SK-N-SH treated with all-trans-retinoic acid at 6 μM for 48 hours (cell line): ENCODE data around the gene LRRC8E.

Experiments used
- ATAC-seq: fragments of 200-7000 bp; cut with Tn5 transposase; 3 replicates; pipeline ENCODE4 v1.9.1; 2020; ENCODE audit warnings: mild to moderate bottlenecking, moderate library complexity
- ARNTL ChIP-seq: fragments of 450-650 bp; formaldehyde crosslinking; IDR thresholded peaks from 2 replicates; pipeline ENCODE4 v1.5.0; 2020; ENCODE audit warnings: low read depth, mild to moderate bottlenecking, moderate library complexity, borderline replicate concordance
- BACH2 ChIP-seq: fragments of 250-450 bp; sonication (Bioruptor Pico); IDR thresholded peaks from 2 replicates; pipeline ENCODE4 v1.9.0; 2021; ENCODE audit warnings: mild to moderate bottlenecking, borderline replicate concordance
- CREB5 ChIP-seq: fragments of 250-450 bp; sonication (Bioruptor Pico); IDR thresholded peaks from 2 replicates; pipeline ENCODE4 v1.5.1; 2020; ENCODE audit warnings: low read depth, mild to moderate bottlenecking, moderate library complexity
- CSDC2 ChIP-seq: fragments of 250-450 bp; sonication (Bioruptor Pico); IDR thresholded peaks from 2 replicates; pipeline ENCODE4 v1.5.0; 2020; ENCODE audit warnings: mild to moderate bottlenecking, moderate library complexity
- CSRNP3 ChIP-seq: fragments of 250-450 bp; sonication (Bioruptor Pico); IDR thresholded peaks from 2 replicates; pipeline ENCODE4 v1.5.1; 2021; ENCODE audit warnings: mild to moderate bottlenecking, moderate library complexity
- ESRRG ChIP-seq: fragments of 250-450 bp; sonication (Bioruptor Pico); IDR thresholded peaks from 2 replicates; pipeline ENCODE4 v1.6.1; 2021; ENCODE audit warnings: mild to moderate bottlenecking
- GLIS3 ChIP-seq: fragments of 250-450 bp; sonication (Bioruptor Pico); IDR thresholded peaks from 2 replicates; pipeline ENCODE4 v1.5.0; 2020; ENCODE audit warnings: mild to moderate bottlenecking, moderate library complexity
- ISL1 ChIP-seq: fragments of 250-450 bp; sonication (Bioruptor Pico); IDR thresholded peaks from 2 replicates; pipeline ENCODE4 v2.1.2; 2022; ENCODE audit warnings: mild to moderate bottlenecking, moderate library complexity
- OSR1 ChIP-seq: fragments of 250-450 bp; sonication (Bioruptor Pico); IDR thresholded peaks from 2 replicates; pipeline ENCODE4 v1.8.0; 2022; ENCODE audit warnings: moderate library complexity, mild to moderate bottlenecking, inconsistent platforms
- PATZ1 ChIP-seq: fragments of 250-450 bp; sonication (Bioruptor Pico); IDR thresholded peaks from 2 replicates; pipeline ENCODE4 v1.8.0; 2020; ENCODE audit warnings: mild to moderate bottlenecking, moderate library complexity, borderline replicate concordance
- POU6F1 ChIP-seq: fragments of 250-450 bp; sonication (Bioruptor Pico); IDR thresholded peaks from 2 replicates; pipeline ENCODE4 v1.8.0; 2021; ENCODE audit warnings: low read depth, mild to moderate bottlenecking, moderate library complexity, borderline replicate concordance
- PPARA ChIP-seq: fragments of 250-450 bp; sonication (Bioruptor Pico); IDR thresholded peaks from 2 replicates; pipeline ENCODE4 v1.5.0; 2020; ENCODE audit warnings: mild to moderate bottlenecking, borderline replicate concordance
- RARB ChIP-seq: fragments of 250-450 bp; sonication (Bioruptor Pico); IDR thresholded peaks from 2 replicates; pipeline ENCODE4 v1.8.0; 2021; ENCODE audit warnings: mild to moderate bottlenecking, moderate library complexity
- SNAI2 ChIP-seq: fragments of 250-450 bp; sonication (Bioruptor Pico); IDR thresholded peaks from 2 replicates; pipeline ENCODE4 v1.5.0; 2020; ENCODE audit warnings: mild to moderate bottlenecking, moderate library complexity
- TCF4 ChIP-seq: fragments of 250-450 bp; sonication (Bioruptor Pico); IDR thresholded peaks from 2 replicates; pipeline ENCODE4 v1.8.0; 2021; ENCODE audit warnings: mild to moderate bottlenecking, moderate library complexity, borderline replicate concordance
- TOX ChIP-seq: fragments of 250-450 bp; sonication (Bioruptor Pico); IDR thresholded peaks from 2 replicates; pipeline ENCODE4 v1.8.0; 2021; ENCODE audit warnings: mild to moderate bottlenecking, moderate library complexity, borderline replicate concordance
- TSHZ2 ChIP-seq: fragments of 250-450 bp; sonication (Bioruptor Pico); IDR thresholded peaks from 2 replicates; pipeline ENCODE4 v1.5.0; 2020; ENCODE audit warnings: mild to moderate bottlenecking, moderate library complexity
- ZC3H10 ChIP-seq: fragments of 250-450 bp; sonication (Bioruptor Pico); IDR thresholded peaks from 2 replicates; pipeline ENCODE4 v1.5.1; 2021; ENCODE audit warnings: mild to moderate bottlenecking, moderate library complexity
- ZFP3 ChIP-seq: fragments of 250-450 bp; sonication (Bioruptor Pico); IDR thresholded peaks from 2 replicates; pipeline ENCODE4 v1.5.0; 2020; ENCODE audit warnings: mild to moderate bottlenecking, moderate library complexity
- ZNF565 ChIP-seq: fragments of 450-650 bp; formaldehyde crosslinking; conservative IDR thresholded peaks from 2 replicates; pipeline ENCODE4 v1.5.0; 2020; ENCODE audit warnings: low read depth, mild to moderate bottlenecking, moderate library complexity
- ZNF70 ChIP-seq: fragments of 450-650 bp; formaldehyde crosslinking; IDR thresholded peaks from 2 replicates; pipeline ENCODE4 v1.5.0; 2020; ENCODE audit warnings: mild to moderate bottlenecking, moderate library complexity
- ZNF8 ChIP-seq: fragments of 450-650 bp; formaldehyde crosslinking; IDR thresholded peaks from 2 replicates; pipeline ENCODE4 v1.5.0; 2020; ENCODE audit warnings: mild to moderate bottlenecking, moderate library complexity

The LRRC8E gene

GRCh38 chr19:7845390-7846154 is 42.7 kb upstream of the LRRC8E start (continued):
- TF ChIP-seq ZFP3 (CRISPR knock-in tag) (no peak), ZC3H10 (no peak)
- TF ChIP-seq, all 23 proteins: peak for 0

- no peak for TF ChIP-seq BACH2
- no peak for TF ChIP-seq CSRNP3 (CRISPR knock-in tag)
- no peak for TF ChIP-seq ESRRG (CRISPR knock-in tag)
- no peak for TF ChIP-seq ISL1 (CRISPR knock-in tag)
- TF ChIP-seq PATZ1 (CRISPR knock-in tag), result no peak
- TF ChIP-seq ZNF70 (CRISPR knock-in tag), result no peak
- no peak for TF ChIP-seq OSR1
- no peak for TF ChIP-seq CSDC2
- no peak for TF ChIP-seq TCF4 (CRISPR knock-in tag)
- TF ChIP-seq CREB5 (CRISPR knock-in tag), result no peak
- TF ChIP-seq ZNF8 (CRISPR knock-in tag), result no peak
- TF ChIP-seq TSHZ2 (CRISPR knock-in tag), result no peak
- TF ChIP-seq POU6F1 (CRISPR knock-in tag), result no peak
- TF ChIP-seq ZFP3 (CRISPR knock-in tag), result no peak
- no peak for TF ChIP-seq SNAI2 (CRISPR knock-in tag)
- TF ChIP-seq RARB (CRISPR knock-in tag), result no peak
- TF ChIP-seq PPARA (CRISPR knock-in tag), result no peak
- TF ChIP-seq ARNTL, result no peak
- ATAC-seq, result no peak
These were observed 42.1 kb upstream of the LRRC8E start for GRCh38 chr19:7846155-7846646.

GRCh38 chr19:7847664-7848063 is 40.6 kb upstream of the LRRC8E start:
- ATAC-seq, result no peak
- no peak for TF ChIP-seq ISL1 (CRISPR knock-in tag)
- no peak for TF ChIP-seq GLIS3 (CRISPR knock-in tag)
- TF ChIP-seq ZNF70 (CRISPR knock-in tag), result no peak
- TF ChIP-seq CREB5 (CRISPR knock-in tag), result no peak
- TF ChIP-seq ZNF565 (CRISPR knock-in tag), result no peak
- no peak for TF ChIP-seq TSHZ2 (CRISPR knock-in tag)
- no peak for TF ChIP-seq TCF4 (CRISPR knock-in tag)
- no peak for TF ChIP-seq OSR1
- no peak for TF ChIP-seq PPARA (CRISPR knock-in tag)
- no peak for TF ChIP-seq BACH2
- no peak for TF ChIP-seq SNAI2 (CRISPR knock-in tag)
- TF ChIP-seq ZC3H10, result no peak
- TF ChIP-seq TOX (CRISPR knock-in tag), result no peak
